Heart left ventricle (tissue), 16 donors: Measurements from ENCODE around the gene DOCK2. TPM values are rescaled to one million over a fixed set of nuclear protein-coding genes. Genes with fewer than 3 reads are reported as not detected.

Source experiments
- ATAC-seq, 4 donors: fragments of 200-7000 bp; cut with Tn5 transposase; one replicate each; pipeline ENCODE4 v1.9.1; 2020 to 2022; ENCODE audit warnings: moderate library complexity in 4 of 4, mild to moderate bottlenecking in 3 of 4, moderate number of reproducible peaks in 1 of 4
- DNase-seq, 5 donors: peaks; one replicate each; pipeline ENCODE4 v3.0.0-alpha.2; 2020
- H3K27ac ChIP-seq, 12 donors: fragments of 200-600 bp; sonication (generic) in 4 of 12; one replicate each; pipeline versions ENCODE4 v1.5.0 to v1.8.0; 2016 to 2022; ENCODE audit warnings: mild to moderate bottlenecking in 2 of 12
- H3K27me3 ChIP-seq, 9 donors: fragments of 200-600 bp; sonication (generic) in 2 of 9; one replicate each; pipeline versions ENCODE4 v1.5.1 to v1.8.0; 2016 to 2022; ENCODE audit warnings: mild to moderate bottlenecking in 3 of 9
- H3K36me3 ChIP-seq, 9 donors: fragments of 200-600 bp; sonication (generic) in 2 of 9; one replicate each; pipeline versions ENCODE4 v1.5.0 to v1.8.0; 2018 to 2022; ENCODE audit warnings: mild to moderate bottlenecking in 2 of 9
- H3K4me1 ChIP-seq, 12 donors: fragments of 200-600 bp; sonication (generic) in 4 of 12; one replicate each; pipeline versions ENCODE4 v1.5.0 to v1.8.0; 2016 to 2022; ENCODE audit warnings: mild to moderate bottlenecking in 3 of 12
- H3K4me3 ChIP-seq, 12 donors: fragments of 200-600 bp; sonication (generic) in 4 of 12; one replicate each; pipeline versions ENCODE4 v1.5.0 to v1.8.0; 2017 to 2022; ENCODE audit warnings: mild to moderate bottlenecking in 9 of 12, moderate library complexity in 4 of 12
- H3K9me3 ChIP-seq, 12 donors: fragments of 200-600 bp; sonication (generic) in 4 of 12; one replicate each; pipeline versions ENCODE4 v1.5.0 to v1.8.0; 2016 to 2022; ENCODE audit warnings: mild to moderate bottlenecking in 1 of 12
- CTCF ChIP-seq, 12 donors: fragments of 200-600 bp; sonication (generic) in 4 of 12; IDR thresholded peaks; one replicate each; pipeline versions ENCODE4 v1.5.0 to v1.8.0; 2018 to 2022; ENCODE audit warnings: antibody characterized with exemption in 12 of 12, mild to moderate bottlenecking in 5 of 12
- POLR2A ChIP-seq, 2 donors: fragments of 450-650 bp; IDR thresholded peaks; one replicate each; pipeline ENCODE4 v1.6.1; 2017; ENCODE audit warnings: antibody characterized with exemption in 2 of 2, mild to moderate bottlenecking in 2 of 2, moderate library complexity in 2 of 2
- WGBS, 4 donors: extraction: QIAGEN DNeasy Blood & Tissue Kit in 2 of 4; methylation state at CpG; one replicate each; pipeline versions ENCODE4 v1.1.5 to v1.1.7; 2013 to 2018; 5-methylcytosine and 5-hydroxymethylcytosine counted together
- intact Hi-C, 10 donors: fragments of 100-400 bp; cut with DNase I; formaldehyde crosslinking; loops; one replicate each; pipeline versions ENCODE4 v1.11.1 to v1.14.2; 2022
- polyA plus RNA-seq, 2 donors: library from polyadenylated mRNA; stranded (reverse); fragments of 200-250 nt; gene quantifications; one replicate each; pipeline ENCODE4 v1.2.3, GENCODE V29; 2013
- total RNA-seq, 9 donors: library from RNA; depleted of rRNA in 2 of 9; stranded (reverse); fragments of >200 nt in 2 of 9; fragmentation: NEBNext Ultra II Directional in 3 of 9; extraction: Animal tissue kit (Norgen Biotek cat#: 25700) in 3 of 9; gene quantifications; one replicate each; pipeline versions ENCODE4 v1.1.0 to v1.2.4, GENCODE V29; 2016 to 2023
- donor health status: ischemic (EF 13 %, LVEDD 7.1; RV severe dilation, severe dysfunction).
- donor health status: healthy with polysubstance abuse.
- donor health status: DM: no; HTN: yes; CAD: no.
- donor health status: DM: no; HTN: no; CAD: no.
- donor health status: ischemic (EF 25% LVEDD 6.9; RV normal size, moderate dysfunction).
- donor health status: ischemic (EF 25% LVEDD 5.7; RV mildly dilated, moderate dysfunction).
- donor health status: healthy.
- donor health status: DM: yes; HTN: yes; CAD: no.
- donor health status: ischemic (EF 35%, LVEDD 5.7; RV mildly dilated, moderate dysfunction).
- donor health status: nonischemic (EF 11% LVEDD 7.7; RV severe dilation, severe dysfunction).
- donor health status: DM: yes; HTN: yes; CAD: no.
- donor health status: PGD.
- donor health status: ischemic (EF 29% LVEDD 5.4; RV normal size, mild dysfunction).
- donor health status: nonischemic (EF 23%, LVEDD 6.1; RV moderate dilation, normal function).

Gene DOCK2
- total and polyA plus RNA-seq, 11 donors: 0.80 to 59.5 (median 4.6) TPM

DNA sequence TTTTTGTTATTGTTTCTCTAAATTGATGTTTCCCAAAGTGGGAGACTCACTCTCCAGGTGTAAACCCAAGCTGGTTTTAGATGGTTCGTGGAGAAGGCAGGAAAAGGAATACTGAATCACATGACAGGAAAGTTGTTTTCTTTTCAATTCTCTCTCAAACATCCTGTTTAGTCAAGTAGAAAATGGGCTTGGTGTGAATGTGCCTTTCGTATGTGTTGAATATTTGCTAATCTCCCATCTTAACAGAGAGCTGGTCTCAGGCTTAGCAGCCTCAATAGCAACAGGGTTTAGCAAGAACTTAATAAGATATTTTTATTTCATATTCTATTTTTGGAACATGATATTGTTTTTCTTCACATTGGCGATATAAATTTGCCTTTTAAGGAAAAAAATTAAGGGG is 223.5 kb downstream of the DOCK2 start:
- 55 to 67% (median 61%) methylated on average over 3 of the region's 3 CpGs for WGBS, 4 donors
- Histone ChIP-seq H3K27me3 (no peaks in the 10 kb centered on the region), H3K4me1 (no peaks in the 10 kb centered on the region), H3K4me3 (no peak overlapping the region), H3K36me3 (no peaks in the 10 kb centered on the region), H3K27ac (no peak overlapping the region), H3K9me3 (no peaks in the 10 kb centered on the region)
- TF ChIP-seq CTCF (IDR thresholded peaks at IDR 0.05) (no peak), POLR2A (IDR thresholded peaks at IDR 0.05) (no peak)
- ATAC-seq (no peak), DNase-seq (no peak)
- intact Hi-C loops: no loop called here

- 79 to 85% (median 84%) methylated on average over 2 of the region's 2 CpGs for WGBS, 4 donors
- TF ChIP-seq POLR2A (IDR thresholded peaks at IDR 0.05) (no peak), CTCF (IDR thresholded peaks at IDR 0.05) (no peak)
- DNase-seq (no peak), ATAC-seq (no peak)
- Histone ChIP-seq H3K27ac (no peak overlapping the region), H3K4me3 (no peak overlapping the region), H3K9me3 (no peaks in the 10 kb centered on the region), H3K36me3 (no peaks in the 10 kb centered on the region), H3K4me1 (no peaks in the 10 kb centered on the region), H3K27me3 (no peaks in the 10 kb centered on the region)
- intact Hi-C loops: no loop called here
These were observed 224.4 kb downstream of the DOCK2 start for GRCh38 chr5:169861433-169861832.

DNA sequence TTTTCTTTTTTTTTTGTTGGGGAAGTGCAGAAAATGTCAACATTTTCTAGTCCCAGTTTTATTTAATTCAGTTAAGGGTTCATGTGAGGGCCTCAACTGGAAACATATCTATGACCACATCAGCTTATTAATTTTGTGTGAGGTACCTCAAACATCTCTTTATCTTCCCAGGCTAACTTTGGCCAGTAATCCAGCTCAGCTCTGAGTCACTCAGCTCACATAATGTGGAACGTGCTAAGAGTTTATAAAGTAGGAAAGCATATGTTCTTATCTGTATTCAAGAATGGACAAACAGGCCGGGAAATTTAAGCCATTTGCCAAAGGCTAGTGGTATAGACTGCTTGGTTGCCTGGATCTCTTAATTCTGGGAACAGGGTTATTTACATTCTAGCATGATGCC is 224.9 kb downstream of the DOCK2 start:
- DNase-seq (no peak), ATAC-seq (no peak)
- Histone ChIP-seq H3K4me3 (no peak overlapping the region), H3K36me3 (no peaks in the 10 kb centered on the region), H3K27me3 (no peaks in the 10 kb centered on the region), H3K4me1 (no peaks in the 10 kb centered on the region), H3K9me3 (no peaks in the 10 kb centered on the region), H3K27ac (no peak overlapping the region)
- 70 to 84% (median 74%) methylated on average over 2 of the region's 2 CpGs for WGBS, 4 donors
- intact Hi-C loops: no loop called here
- no peak for TF ChIP-seq POLR2A (IDR thresholded peaks at IDR 0.05)
- no peak for TF ChIP-seq CTCF (IDR thresholded peaks at IDR 0.05)

DNA sequence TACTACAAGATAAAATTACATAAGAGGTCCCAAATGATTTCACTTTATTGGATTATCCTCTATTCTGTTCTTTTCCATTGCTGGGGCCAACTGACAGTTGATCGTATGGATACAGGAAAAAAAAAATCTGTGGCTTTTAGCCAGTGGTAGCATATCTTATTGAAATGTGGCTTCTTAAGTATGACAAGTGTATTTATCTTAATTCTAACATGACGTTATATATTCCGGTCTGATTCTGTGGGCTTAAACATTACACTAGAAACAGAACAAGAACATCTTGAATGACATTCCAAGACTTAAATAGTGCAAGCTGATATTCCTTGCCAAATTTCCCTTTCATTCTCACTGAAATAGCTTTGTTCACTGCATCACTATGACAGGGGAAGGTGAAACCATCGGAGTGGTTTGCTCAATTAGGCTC is 225.3 kb downstream of the DOCK2 start:
- TF ChIP-seq CTCF (IDR thresholded peaks at IDR 0.05) (no peak), POLR2A (IDR thresholded peaks at IDR 0.05) (no peak)

More for the DNA sequence above, 225.3 kb downstream of the DOCK2 start:
- no peaks in the 10 kb centered on the region for H3K27me3 ChIP-seq
- 74 to 84% (median 78%) methylated on average over 4 of the region's 4 CpGs for WGBS, 4 donors
- intact Hi-C loops: no loop called here
- H3K27ac ChIP-seq: no peak overlapping the region
- ATAC-seq (no peak), DNase-seq (no peak)
- no peaks in the 10 kb centered on the region for H3K9me3 ChIP-seq
- H3K4me1 ChIP-seq: no peaks in the 10 kb centered on the region
- no peak overlapping the region for H3K4me3 ChIP-seq
- H3K36me3 ChIP-seq: no peaks in the 10 kb centered on the region
